ENCODE measurements around the gene PIPOX. TPM values are rescaled to one million over a fixed set of nuclear protein-coding genes. Genes with fewer than 3 reads are reported as not detected.

PIPOX gene, protein sequence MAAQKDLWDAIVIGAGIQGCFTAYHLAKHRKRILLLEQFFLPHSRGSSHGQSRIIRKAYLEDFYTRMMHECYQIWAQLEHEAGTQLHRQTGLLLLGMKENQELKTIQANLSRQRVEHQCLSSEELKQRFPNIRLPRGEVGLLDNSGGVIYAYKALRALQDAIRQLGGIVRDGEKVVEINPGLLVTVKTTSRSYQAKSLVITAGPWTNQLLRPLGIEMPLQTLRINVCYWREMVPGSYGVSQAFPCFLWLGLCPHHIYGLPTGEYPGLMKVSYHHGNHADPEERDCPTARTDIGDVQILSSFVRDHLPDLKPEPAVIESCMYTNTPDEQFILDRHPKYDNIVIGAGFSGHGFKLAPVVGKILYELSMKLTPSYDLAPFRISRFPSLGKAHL
- total RNA-seq, result 0.29 and 0.34 TPM in 2 replicates

GRCh38 chr17:29042679-29043538, at the start of gene PIPOX:
TSS of gene PIPOX (plus strand) at chr17:29043141. CDS start at chr17:29043226, 85 bp downstream.
- DNase-seq (ENCODE audit: low read depth), result no peak
- H3K36me3 ChIP-seq (ENCODE audit: control insufficient read depth, insufficient read depth, low read length), result no peaks in the 10 kb centered on the region
- no peak within 1 kb of the TSS for H3K4me3 ChIP-seq (ENCODE audit: low read depth, low read length)
- TF ChIP-seq CTCF (IDR thresholded peaks at IDR 0.05; ENCODE audit: insufficient read depth, low read length, poor library complexity, severe bottlenecking), result peak; percentile 47
- peaks cover 16% of the 10 kb centered on the region for H3K27me3 ChIP-seq (ENCODE audit: control insufficient read depth, insufficient read depth, low read length)

DNA sequence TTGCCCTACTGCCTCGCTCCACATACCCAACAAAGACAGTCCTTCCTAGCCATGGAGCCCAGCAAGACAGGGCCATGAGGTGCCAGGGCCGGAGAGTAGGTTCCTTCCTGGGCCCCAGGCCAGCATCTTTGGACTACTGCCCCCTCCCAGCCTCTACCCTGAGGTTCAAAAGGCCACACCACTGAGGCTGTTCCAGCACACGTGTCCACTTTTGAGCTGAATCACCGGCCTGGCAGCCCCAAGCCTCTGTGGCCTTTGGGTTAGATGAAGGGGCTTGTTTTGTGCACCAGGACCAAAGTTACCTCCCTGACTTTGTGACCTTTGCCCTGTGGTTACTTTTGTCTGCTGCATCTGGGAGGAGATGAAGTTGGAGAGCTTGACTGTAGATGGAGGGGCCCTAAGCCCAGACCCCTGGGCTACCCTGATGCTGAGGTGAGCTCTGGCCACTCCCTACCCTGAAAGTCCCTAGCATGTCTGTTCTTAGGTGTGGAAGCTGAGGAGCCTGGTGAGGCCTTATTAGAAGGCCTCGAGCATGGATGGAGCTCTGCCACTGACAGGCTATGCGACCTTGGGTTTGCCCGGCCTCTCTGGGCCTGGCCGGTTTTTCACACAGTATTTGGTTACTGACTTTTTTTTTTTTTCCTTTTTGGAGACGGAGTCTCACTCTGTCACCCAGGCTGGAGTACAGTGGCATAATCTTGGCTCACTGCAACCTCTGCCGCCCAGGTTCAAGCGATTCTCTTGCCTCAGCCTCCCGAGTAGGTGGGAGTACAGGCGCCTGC, 49.1 kb upstream of the PIPOX start:
- DNase-seq (ENCODE audit: low read depth), result no peak
- H3K27me3 ChIP-seq (ENCODE audit: control insufficient read depth, insufficient read depth, low read length), result peaks cover 25% of the 10 kb centered on the region
- TF ChIP-seq CTCF (IDR thresholded peaks at IDR 0.05; ENCODE audit: insufficient read depth, low read length, poor library complexity, severe bottlenecking), result no peak
- H3K36me3 ChIP-seq (ENCODE audit: control insufficient read depth, insufficient read depth, low read length), result no peaks in the 10 kb centered on the region
- no peak overlapping the region for H3K4me3 ChIP-seq (ENCODE audit: low read depth, low read length)

- H3K27me3 ChIP-seq (ENCODE audit: control insufficient read depth, insufficient read depth, low read length), result peaks cover 38% of the 10 kb centered on the region
- no peaks in the 10 kb centered on the region for H3K36me3 ChIP-seq (ENCODE audit: control insufficient read depth, insufficient read depth, low read length)
- H3K4me3 ChIP-seq (ENCODE audit: low read depth, low read length), result no peak overlapping the region
- no peak for TF ChIP-seq CTCF (IDR thresholded peaks at IDR 0.05; ENCODE audit: insufficient read depth, low read length, poor library complexity, severe bottlenecking)
- no peak for DNase-seq (ENCODE audit: low read depth)
Measured at GRCh38 chr17:28996554-28997096, 46.3 kb upstream of the PIPOX start.

DNA sequence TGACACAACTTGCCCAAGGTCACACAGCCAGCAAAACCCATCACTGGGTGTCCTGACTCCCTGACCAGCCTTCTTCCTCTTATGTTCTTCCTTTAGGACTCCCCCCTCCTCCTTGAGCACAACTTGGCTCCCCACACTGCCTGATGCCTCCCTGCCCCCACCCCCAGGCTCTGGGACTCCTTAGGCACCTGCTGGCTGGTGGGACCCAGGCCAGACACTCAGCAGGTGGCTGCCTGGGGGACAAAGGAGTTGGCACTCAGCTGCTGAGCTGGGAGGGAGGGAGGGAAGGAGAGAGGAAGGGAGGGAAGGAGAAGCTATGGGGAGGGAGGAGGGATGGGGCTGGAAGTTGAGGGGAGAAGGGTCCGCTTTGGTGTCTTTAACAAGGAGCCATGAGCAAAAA, 45.1 kb upstream of the PIPOX start:
- no peak overlapping the region for H3K4me3 ChIP-seq (ENCODE audit: low read depth, low read length)
- H3K27me3 ChIP-seq (ENCODE audit: control insufficient read depth, insufficient read depth, low read length), result peaks cover 46% of the 10 kb centered on the region
- no peaks in the 10 kb centered on the region for H3K36me3 ChIP-seq (ENCODE audit: control insufficient read depth, insufficient read depth, low read length)
- TF ChIP-seq CTCF (IDR thresholded peaks at IDR 0.05; ENCODE audit: insufficient read depth, low read length, poor library complexity, severe bottlenecking), result no peak
- no peak for DNase-seq (ENCODE audit: low read depth)

GRCh38 chr17:28999206-28999605, 43.7 kb upstream of the PIPOX start:
- no peak for DNase-seq (ENCODE audit: low read depth)
- Histone ChIP-seq H3K36me3 (ENCODE audit: control insufficient read depth, insufficient read depth, low read length) (no peaks in the 10 kb centered on the region), H3K27me3 (ENCODE audit: control insufficient read depth, insufficient read depth, low read length) (peaks cover 59% of the 10 kb centered on the region), H3K4me3 (ENCODE audit: low read depth, low read length) (no peak overlapping the region)
- no peak for TF ChIP-seq CTCF (IDR thresholded peaks at IDR 0.05; ENCODE audit: insufficient read depth, low read length, poor library complexity, severe bottlenecking)
